CD4-positive, alpha-beta T cell treated with Interferon gamma for 1 hour (primary cell): ENCODE data around the gene TAF5.
"Not testable (repeated sequence)": the region's sequence is repeated elsewhere in the genome, so short reads cannot be mapped to it uniquely, and the experiment has no call there.

Source experiments
- DNase-seq: peaks from one replicate; pipeline ENCODE4 v3.0.0-alpha.2; 2020

Gene TAF5

DNA sequence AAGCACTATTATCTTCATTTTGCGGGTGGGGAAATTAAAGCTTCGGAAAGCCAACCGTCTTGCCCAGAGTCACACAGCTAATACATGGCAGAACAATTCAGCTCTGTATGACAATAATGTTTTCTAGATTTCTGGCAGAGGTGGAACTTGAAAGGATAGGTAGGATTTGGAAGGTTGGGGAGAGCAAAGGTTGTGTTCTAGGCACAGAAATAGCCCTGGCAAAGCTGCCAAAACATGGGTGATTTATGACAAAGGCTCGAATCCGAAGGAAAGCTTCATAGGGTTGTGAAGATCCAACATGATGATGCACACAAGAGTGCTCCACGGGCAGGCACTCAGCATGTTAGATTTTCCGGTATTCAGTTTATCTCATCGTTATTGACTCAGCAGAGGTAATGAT is 47.8 kb downstream of the TAF5 start:
- DNase-seq: no peak

DNA sequence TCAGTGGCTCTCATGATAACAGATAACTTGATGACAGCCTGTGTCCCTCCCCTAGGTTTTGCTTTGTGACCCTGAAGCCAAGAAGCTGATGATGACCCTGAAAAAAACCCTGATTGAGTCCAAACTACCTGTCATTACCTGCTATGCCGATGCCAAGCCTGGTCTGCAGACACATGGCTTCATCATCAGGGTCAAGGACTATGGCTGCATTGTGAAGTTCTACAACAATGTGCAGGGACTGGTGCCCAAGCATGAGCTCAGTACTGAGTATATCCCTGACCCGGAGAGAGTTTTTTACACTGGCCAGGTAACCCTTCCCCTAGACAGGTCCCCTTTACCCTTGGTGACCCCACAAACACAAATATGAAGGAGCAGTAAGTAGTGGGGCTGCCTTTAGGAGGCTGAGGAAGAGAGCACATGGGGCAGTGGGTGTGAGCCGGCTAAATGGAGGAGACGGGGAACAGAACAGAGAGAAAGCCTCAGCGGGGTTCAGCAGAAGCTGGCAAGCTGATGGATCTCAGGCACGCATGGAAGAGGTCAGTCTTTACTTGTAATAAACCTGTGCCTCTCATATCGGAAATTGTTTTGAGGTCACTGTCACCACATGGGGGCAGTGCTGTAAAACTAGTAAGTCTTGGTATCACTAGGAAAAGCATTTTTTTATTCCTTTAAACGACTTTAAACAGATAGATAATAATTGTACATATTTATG is 48.8 kb downstream of the TAF5 start:
- DNase-seq: peak; percentile 44

- DNase-seq: not testable (repeated sequence)
These were observed 49.3 kb downstream of the TAF5 start for GRCh38 chr10:103417148-103417469.

DNA sequence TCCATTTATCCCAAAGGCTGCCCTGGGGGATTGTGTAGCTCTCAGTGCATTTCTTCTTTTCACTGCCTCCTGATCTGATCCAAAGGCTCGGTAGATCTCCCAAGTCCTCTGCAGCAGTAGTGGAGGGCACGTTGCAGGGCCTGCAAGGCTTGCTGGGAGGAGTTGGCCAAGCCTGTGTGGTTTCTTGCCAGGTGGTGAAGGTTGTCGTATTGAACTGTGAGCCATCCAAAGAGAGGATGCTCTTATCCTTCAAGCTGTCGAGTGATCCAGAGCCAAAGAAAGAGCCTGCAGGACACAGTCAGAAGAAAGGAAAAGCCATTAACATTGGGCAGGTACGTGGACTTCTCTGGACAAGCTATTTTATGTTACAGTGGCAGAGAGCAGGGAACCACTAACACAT is 49.8 kb downstream of the TAF5 start:
- no peak for DNase-seq

- no peak for DNase-seq
These were observed 51.3 kb downstream of the TAF5 start for GRCh38 chr10:103419101-103419500.

GRCh38 chr10:103423748-103424147 is 56.0 kb downstream of the TAF5 start:
- no peak for DNase-seq

- no peak for DNase-seq
These were observed 60.1 kb downstream of the TAF5 start for GRCh38 chr10:103427866-103428265.

DNA sequence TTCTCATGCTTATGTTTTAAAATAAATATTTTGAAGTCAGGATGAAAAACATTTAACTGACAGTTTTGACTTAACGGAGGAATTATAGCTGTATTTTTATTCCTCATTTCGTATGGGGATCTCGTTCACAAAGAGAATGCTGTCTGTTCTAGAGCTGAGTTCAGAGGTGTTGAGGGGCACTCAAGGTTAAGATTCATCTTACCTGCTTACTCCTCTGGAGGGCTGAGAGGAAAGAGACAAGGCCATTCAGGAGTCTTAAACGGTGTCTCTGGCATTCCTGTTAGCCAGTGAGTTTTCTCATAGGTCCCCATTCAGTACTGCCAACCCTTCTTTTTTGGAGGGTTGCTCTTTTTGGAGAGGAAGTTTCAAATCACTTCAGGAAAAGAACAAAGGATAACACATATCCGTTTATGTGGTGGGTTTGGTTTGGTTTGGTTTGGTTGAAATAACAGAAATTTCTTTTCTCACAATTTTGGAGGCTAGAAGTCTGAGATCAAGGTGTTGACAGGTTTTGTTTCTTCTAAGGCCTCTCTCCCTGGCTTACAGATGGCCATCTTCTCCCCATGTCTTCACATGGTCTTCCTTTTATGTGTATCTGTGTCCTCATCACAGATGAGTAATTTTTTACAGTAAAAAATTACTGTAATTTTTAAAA is 61.3 kb downstream of the TAF5 start:
- no peak for DNase-seq

GRCh38 chr10:103429647-103430046 is 61.9 kb downstream of the TAF5 start:
- no peak for DNase-seq

GRCh38 chr10:103431902-103432301 is 64.1 kb downstream of the TAF5 start:
- no peak for DNase-seq

GRCh38 chr10:103433858-103434257 is 66.1 kb downstream of the TAF5 start:
- DNase-seq: no peak
